GM23338 (cell line): ENCODE data around the gene FEM1B. TPM values are rescaled to one million over a fixed set of nuclear protein-coding genes. Genes with fewer than 3 reads are reported as not detected.

Experiments used
- ATAC-seq: fragments of 200-7000 bp; cut with Tn5 transposase; 3 replicates; pipeline ENCODE4 v1.9.1; 2020
- DNase-seq: peaks from one replicate; pipeline ENCODE4 v3.0.0-alpha.2; 2015; ENCODE audit warnings: low spot score
- H2AFZ ChIP-seq: fragments of 200-600 bp; sonication (generic); 2 replicates; pipeline ENCODE4 v1.8.0; 2016; ENCODE audit warnings: antibody characterized with exemption, mild to moderate bottlenecking, moderate library complexity
- H3F3A ChIP-seq: fragments of 200-600 bp; sonication (generic); replicated peaks from 2 replicates; pipeline ENCODE4 v1.8.0; 2017; ENCODE audit warnings: antibody characterized with exemption, mixed run types, low read depth
- H3K27ac ChIP-seq: fragments of 200-600 bp; sonication (generic); 2 replicates; pipeline ENCODE4 v1.6.1; 2016; ENCODE audit warnings: low read depth
- H3K27me3 ChIP-seq: fragments of 200-600 bp; sonication (generic); 2 replicates; pipeline ENCODE4 v1.8.0; 2016; ENCODE audit warnings: mild to moderate bottlenecking, mixed run types, moderate library complexity; ENCODE audit not compliant: insufficient read depth
- H3K36me3 ChIP-seq: fragments of 200-600 bp; sonication (generic); 2 replicates; pipeline ENCODE4 v1.8.0; 2016; ENCODE audit warnings: mild to moderate bottlenecking; ENCODE audit not compliant: insufficient read depth
- H3K4me1 ChIP-seq: fragments of 200-600 bp; sonication (generic); 2 replicates; pipeline ENCODE4 v1.8.0; 2016; ENCODE audit warnings: mild to moderate bottlenecking, moderate library complexity; ENCODE audit not compliant: insufficient read depth
- H3K4me2 ChIP-seq: fragments of 200-600 bp; sonication (generic); 2 replicates; pipeline ENCODE4 v1.7.1; 2017; ENCODE audit warnings: mixed run types
- H3K4me3 ChIP-seq: fragments of 200-600 bp; sonication (generic); 2 replicates; pipeline ENCODE4 v1.6.1; 2016; ENCODE audit warnings: mixed run types
- H3K79me2 ChIP-seq: fragments of 200-600 bp; sonication (generic); replicated peaks from 2 replicates; pipeline ENCODE4 v1.8.0; 2017; ENCODE audit warnings: mild to moderate bottlenecking; ENCODE audit not compliant: insufficient read depth
- H3K9me2 ChIP-seq: fragments of 200-600 bp; sonication (generic); 2 replicates; pipeline ENCODE4 v1.8.0; 2017; ENCODE audit not compliant: insufficient read depth
- H4K20me1 ChIP-seq: fragments of 200-600 bp; sonication (generic); replicated peaks from 2 replicates; pipeline ENCODE4 v1.8.0; 2017; ENCODE audit warnings: mild to moderate bottlenecking; ENCODE audit not compliant: insufficient read depth
- H3K27ac Mint-ChIP-seq: 2 replicates; pipeline ENCODE4 v1.8.0; 2020; ENCODE audit warnings: inconsistent platforms, mild to moderate bottlenecking, moderate library complexity, mixed read lengths
- H3K27me3 Mint-ChIP-seq: 3 replicates; pipeline ENCODE4 v1.8.0; 2022; ENCODE audit warnings: low read depth, mild to moderate bottlenecking, moderate library complexity, mixed read lengths, inconsistent platforms; ENCODE audit not compliant: insufficient read depth, poor library complexity
- H3K36me3 Mint-ChIP-seq: 3 replicates; pipeline ENCODE4 v1.8.0; 2021; ENCODE audit warnings: low read depth, mild to moderate bottlenecking, inconsistent platforms, moderate library complexity, mixed read lengths
- H3K4me1 Mint-ChIP-seq: 3 replicates; pipeline ENCODE4 v1.8.0; 2020; ENCODE audit warnings: mild to moderate bottlenecking, inconsistent platforms, mixed read lengths
- H3K4me3 Mint-ChIP-seq: 3 replicates; pipeline ENCODE4 v1.8.0; 2021; ENCODE audit warnings: moderate library complexity, mild to moderate bottlenecking, inconsistent platforms, mixed read lengths
- H3K9me3 Mint-ChIP-seq: 3 replicates; pipeline ENCODE4 v1.8.0; 2020; ENCODE audit warnings: moderate library complexity, mild to moderate bottlenecking, inconsistent platforms, mixed read lengths
- CREB1 ChIP-seq: fragments of 250-450 bp; sonication (Bioruptor Pico); IDR thresholded peaks from 2 replicates; pipeline ENCODE4 v1.5.0; 2020; ENCODE audit warnings: low read depth, mild to moderate bottlenecking, moderate library complexity
- EZH2 ChIP-seq: fragments of 200-600 bp; sonication (generic); IDR thresholded peaks from one replicate; pipeline ENCODE4 v1.8.0; 2017; ENCODE audit warnings: antibody characterized with exemption, mild to moderate bottlenecking, low read depth; ENCODE audit not compliant: unreplicated experiment
- NANOG ChIP-seq: IDR thresholded peaks from 2 replicates; pipeline ENCODE4 v1.6.1; 2016; ENCODE audit warnings: antibody characterized with exemption, borderline replicate concordance
- POLR2AphosphoS5 ChIP-seq: IDR thresholded peaks from 2 replicates; pipeline ENCODE4 v1.6.1; 2016; ENCODE audit warnings: antibody characterized with exemption, low read depth
- polyA plus RNA-seq: library from polyadenylated mRNA; unstranded; fragments of >200 nt; fragmentation: Nextera tagmentation; extraction: Ambion mirVana; gene quantifications from 2 replicates; pipeline ENCODE4 v1.2.1, GENCODE V29; 2016
- total RNA-seq: library from RNA; depleted of rRNA; stranded (reverse); fragments of >200 nt; shearing (Covaris generic); gene quantifications from 2 replicates; pipeline ENCODE4 v1.2.3, GENCODE V29; 2014
- TF ChIP-seq, protein P1 (sequence below), 2 experiments: fragments of 200-600 bp in 1 of 2; sonication (generic) in 1 of 2; conservative IDR thresholded peaks; 2 replicates each; pipeline versions ENCODE4 v1.5.1 to v1.6.1; 2016 to 2017; ENCODE audit warnings: antibody characterized with exemption in 2 of 2, low read depth in 2 of 2, mild to moderate bottlenecking in 2 of 2, moderate library complexity in 1 of 2
- TF ChIP-seq, protein P2 (sequence below): IDR thresholded peaks from 2 replicates; pipeline ENCODE4 v1.6.1; 2016; ENCODE audit warnings: antibody characterized with exemption

The FEM1B gene
- total and polyA plus RNA-seq, 2 experiments from 2014 or later: 13.0 to 82.0 TPM

DNA sequence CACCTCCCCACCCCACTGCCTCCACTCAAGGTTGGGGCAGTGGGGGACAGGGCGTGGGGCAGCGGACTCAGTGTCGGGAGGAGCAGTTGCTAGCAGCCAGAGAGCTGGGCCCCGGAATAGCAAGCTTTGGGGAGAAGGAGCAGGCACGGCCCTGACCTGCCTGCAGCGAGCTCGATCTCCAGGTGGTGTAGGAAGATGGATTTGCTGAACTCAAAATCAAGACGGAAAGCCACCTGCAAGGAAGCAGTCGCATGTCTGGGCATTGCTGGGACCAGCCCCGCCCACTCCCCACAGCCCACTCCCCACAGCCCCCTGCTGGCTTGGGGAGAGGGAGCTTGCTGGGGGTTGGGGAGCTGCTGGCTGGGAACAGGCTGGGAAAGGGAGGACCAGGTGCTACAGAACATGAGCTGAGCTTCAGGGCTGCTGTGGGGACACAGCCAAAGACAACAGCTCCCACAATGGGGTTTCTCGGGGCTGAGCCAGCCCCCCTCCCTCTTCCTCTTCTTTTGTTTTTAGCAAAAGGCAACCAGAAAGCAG is 38.0 kb downstream of the FEM1B start (continued):
- TF ChIP-seq CREB1 (CRISPR knock-in tag): no peak
- no peak for TF ChIP-seq POLR2AphosphoS5

DNA sequence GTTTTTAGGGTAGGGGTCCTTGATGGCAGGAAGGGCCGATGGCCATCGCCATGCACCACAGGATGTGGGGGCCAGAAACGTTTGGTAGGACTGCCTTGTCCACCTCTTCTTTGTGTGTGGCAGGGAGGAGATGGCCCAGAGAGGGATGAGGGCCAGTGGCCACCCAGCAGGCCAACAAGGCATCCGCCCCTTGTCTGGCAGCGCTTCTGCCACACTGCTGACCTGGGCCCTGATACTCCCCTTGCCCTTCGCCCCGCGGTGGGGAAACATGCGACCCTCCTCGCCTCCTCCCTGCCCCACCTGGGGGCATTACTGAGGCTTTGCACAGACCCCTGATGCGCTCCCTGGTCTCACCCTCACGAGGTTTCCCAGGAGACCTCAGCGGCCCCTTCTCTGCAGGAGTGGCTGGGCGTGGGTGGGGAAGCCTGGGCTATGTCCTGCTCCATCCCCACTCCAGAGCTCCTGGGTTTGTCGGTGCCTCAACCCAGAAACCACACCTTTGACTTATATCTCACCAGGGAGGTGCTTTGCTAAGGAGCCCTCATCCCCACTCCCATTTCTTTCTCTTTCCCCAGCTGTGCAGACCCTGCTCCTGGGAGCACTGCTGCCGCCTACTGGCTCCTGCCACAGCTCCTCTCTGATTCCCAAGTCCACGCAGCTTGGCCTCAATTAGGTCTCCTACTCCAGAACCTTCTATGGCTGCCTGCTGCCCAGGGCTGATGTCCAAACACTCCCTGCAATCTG is 38.7 kb downstream of the FEM1B start:
- peak overlapping the region; percentile 94 for H2AFZ ChIP-seq
- H3K4me2 ChIP-seq: peak overlapping the region; percentile 9
- no peaks in the 10 kb centered on the region for H4K20me1 ChIP-seq
- H3K4me3 ChIP-seq: 0 out of 2 replicates have a peak overlapping the region, but pooled peaks have one; percentile 15
- ATAC-seq (peak; percentile 79), DNase-seq (peak; percentile 74)
- peaks cover 38% of the 10 kb centered on the region for H3K4me1 Mint-ChIP-seq
- no peak overlapping the region for H3K27ac Mint-ChIP-seq
- no peak overlapping the region for H3K27ac ChIP-seq
- H3K9me3 Mint-ChIP-seq: no peaks in the 10 kb centered on the region
- H3K4me3 Mint-ChIP-seq: peak overlapping the region; percentile 16; the same call in 2 of the 3 replicates
- no peaks in the 10 kb centered on the region for H3K9me2 ChIP-seq
- H3F3A ChIP-seq: 0 out of 2 replicates have a peak, but pooled peaks cover 4% of the 10 kb centered on the region
- H3K79me2 ChIP-seq: no peaks in the 10 kb centered on the region
- H3K27me3 ChIP-seq: no peaks in the 10 kb centered on the region
- TF ChIP-seq, protein P1, sequence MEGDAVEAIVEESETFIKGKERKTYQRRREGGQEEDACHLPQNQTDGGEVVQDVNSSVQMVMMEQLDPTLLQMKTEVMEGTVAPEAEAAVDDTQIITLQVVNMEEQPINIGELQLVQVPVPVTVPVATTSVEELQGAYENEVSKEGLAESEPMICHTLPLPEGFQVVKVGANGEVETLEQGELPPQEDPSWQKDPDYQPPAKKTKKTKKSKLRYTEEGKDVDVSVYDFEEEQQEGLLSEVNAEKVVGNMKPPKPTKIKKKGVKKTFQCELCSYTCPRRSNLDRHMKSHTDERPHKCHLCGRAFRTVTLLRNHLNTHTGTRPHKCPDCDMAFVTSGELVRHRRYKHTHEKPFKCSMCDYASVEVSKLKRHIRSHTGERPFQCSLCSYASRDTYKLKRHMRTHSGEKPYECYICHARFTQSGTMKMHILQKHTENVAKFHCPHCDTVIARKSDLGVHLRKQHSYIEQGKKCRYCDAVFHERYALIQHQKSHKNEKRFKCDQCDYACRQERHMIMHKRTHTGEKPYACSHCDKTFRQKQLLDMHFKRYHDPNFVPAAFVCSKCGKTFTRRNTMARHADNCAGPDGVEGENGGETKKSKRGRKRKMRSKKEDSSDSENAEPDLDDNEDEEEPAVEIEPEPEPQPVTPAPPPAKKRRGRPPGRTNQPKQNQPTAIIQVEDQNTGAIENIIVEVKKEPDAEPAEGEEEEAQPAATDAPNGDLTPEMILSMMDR (conservative IDR thresholded peaks at IDR 0.05; ENCODE audit: low read depth in 2 of 2): peak; percentile 65 to 81
- no peak for TF ChIP-seq EZH2
- TF ChIP-seq NANOG: no peak
- no peaks in the 10 kb centered on the region for H3K36me3 ChIP-seq
- no peaks in the 10 kb centered on the region for H3K36me3 Mint-ChIP-seq
- H3K4me1 ChIP-seq: peaks cover 18% of the 10 kb centered on the region
- peaks cover 14% of the 10 kb centered on the region for H3K27me3 Mint-ChIP-seq

DNA sequence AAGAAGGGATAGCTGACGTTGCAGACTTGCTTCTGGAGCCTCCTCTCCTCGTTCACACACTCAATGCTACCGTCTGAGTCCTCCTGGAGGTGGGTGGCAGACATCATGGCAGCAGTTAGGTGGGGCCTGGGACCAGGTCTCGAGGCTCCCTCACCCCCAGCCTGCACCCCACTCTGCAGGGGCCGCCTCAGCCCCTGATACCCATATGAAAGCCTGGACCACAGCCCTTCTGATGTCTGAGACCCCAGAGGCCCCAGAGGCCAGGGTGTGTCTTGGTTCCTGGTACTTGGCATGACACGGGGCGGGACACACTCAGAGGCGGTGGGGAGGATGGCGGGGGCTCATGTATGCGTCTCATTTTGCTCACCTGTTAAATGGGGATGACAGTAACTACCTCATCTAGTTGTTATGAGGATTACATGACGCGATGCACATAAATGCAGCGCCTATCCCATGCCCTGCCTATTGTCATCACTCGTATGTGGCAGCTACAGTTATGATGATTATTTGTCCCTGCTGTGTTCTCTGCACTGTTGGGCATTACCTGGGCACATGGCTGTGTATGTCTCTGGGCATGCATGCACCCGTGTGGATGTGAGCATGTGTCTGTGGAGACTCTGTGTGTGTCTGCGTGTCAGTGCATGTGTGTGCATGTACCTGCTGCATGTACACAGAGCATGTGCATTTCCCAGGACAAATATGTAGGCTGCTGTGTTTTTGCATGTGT is 39.9 kb downstream of the FEM1B start:
- no peaks in the 10 kb centered on the region for H3K79me2 ChIP-seq
- H3K27ac Mint-ChIP-seq: no peak overlapping the region
- no peak overlapping the region for H2AFZ ChIP-seq
- H3K4me3 Mint-ChIP-seq: no peak overlapping the region
- H3K4me3 ChIP-seq: no peak overlapping the region
- peaks cover 18% of the 10 kb centered on the region for H3K4me1 ChIP-seq
- no peaks in the 10 kb centered on the region for H3K9me2 ChIP-seq
- H3K4me1 Mint-ChIP-seq: peaks cover 38% of the 10 kb centered on the region
- H3K27ac ChIP-seq: no peak overlapping the region
- no peaks in the 10 kb centered on the region for H4K20me1 ChIP-seq
- H3K27me3 ChIP-seq: no peaks in the 10 kb centered on the region
- H3F3A ChIP-seq: 0 out of 2 replicates have a peak, but pooled peaks cover 4% of the 10 kb centered on the region
- ATAC-seq: no peak
- TF ChIP-seq, protein P2, sequence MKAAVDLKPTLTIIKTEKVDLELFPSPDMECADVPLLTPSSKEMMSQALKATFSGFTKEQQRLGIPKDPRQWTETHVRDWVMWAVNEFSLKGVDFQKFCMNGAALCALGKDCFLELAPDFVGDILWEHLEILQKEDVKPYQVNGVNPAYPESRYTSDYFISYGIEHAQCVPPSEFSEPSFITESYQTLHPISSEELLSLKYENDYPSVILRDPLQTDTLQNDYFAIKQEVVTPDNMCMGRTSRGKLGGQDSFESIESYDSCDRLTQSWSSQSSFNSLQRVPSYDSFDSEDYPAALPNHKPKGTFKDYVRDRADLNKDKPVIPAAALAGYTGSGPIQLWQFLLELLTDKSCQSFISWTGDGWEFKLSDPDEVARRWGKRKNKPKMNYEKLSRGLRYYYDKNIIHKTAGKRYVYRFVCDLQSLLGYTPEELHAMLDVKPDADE: no peak
- peaks cover 10% of the 10 kb centered on the region for H3K27me3 Mint-ChIP-seq
- H3K4me2 ChIP-seq: no peak overlapping the region
- no peaks in the 10 kb centered on the region for H3K36me3 Mint-ChIP-seq
- no peak for DNase-seq
- no peaks in the 10 kb centered on the region for H3K36me3 ChIP-seq
- no peaks in the 10 kb centered on the region for H3K9me3 Mint-ChIP-seq
